SH-SY5Y (cell line): ENCODE measurements around the gene ACTR3.

Experiments
- GATA2 ChIP-seq: IDR thresholded peaks from 2 replicates; pipeline ENCODE4 v1.6.1; 2011; ENCODE audit warnings: mild to moderate bottlenecking, low read depth, low read length
- GATA3 ChIP-seq: IDR thresholded peaks from 2 replicates; pipeline ENCODE4 v1.6.1; 2011; ENCODE audit warnings: low read depth, mild to moderate bottlenecking, low read length, moderate library complexity

GRCh38 chr2:113910110-113910717 lies 20.3 kb downstream of the ACTR3 start:
- TF ChIP-seq GATA2 (no peak), GATA3 (no peak)
